ENCODE results near the gene RFX5. TPM values are rescaled to one million over a fixed set of nuclear protein-coding genes. Genes with fewer than 3 reads are reported as not detected.
"Not testable (repeated sequence)": the region's sequence is repeated elsewhere in the genome, so short reads cannot be mapped to it uniquely, and the experiment has no call there.

Gene RFX5
- total and polyA plus RNA-seq, 2 donors = 31.2 to 42.9 TPM

- Histone ChIP-seq H3K36me3 (ENCODE audit: insufficient read depth) (no peaks in the 10 kb centered on the region), H3K4me1 (ENCODE audit: insufficient read depth) (peaks cover 3% of the 10 kb centered on the region), H3K27ac (ENCODE audit: low read depth) (no peak overlapping the region), H3K4me3 (ENCODE audit: low read depth, low read length) (no peak overlapping the region)
- 40% methylated on average over 6 of the region's 6 CpGs for WGBS
- DNase-seq (ENCODE audit: extremely low spot score) = no peak
These were observed 23.3 kb upstream of the RFX5 start for GRCh38 chr1:151370211-151370911.

GRCh38 chr1:151369621-151370048 lies 22.6 kb upstream of the RFX5 start:
- peaks cover 3% of the 10 kb centered on the region for H3K4me1 ChIP-seq (ENCODE audit: insufficient read depth)
- H3K36me3 ChIP-seq (ENCODE audit: insufficient read depth) = no peaks in the 10 kb centered on the region
- DNase-seq (ENCODE audit: extremely low spot score) = no peak
- no peak overlapping the region for H3K27ac ChIP-seq (ENCODE audit: low read depth)
- 77% methylated on average over 15 of the region's 15 CpGs for WGBS
- no peak overlapping the region for H3K4me3 ChIP-seq (ENCODE audit: low read depth, low read length)

GRCh38 chr1:151369302-151369610 lies 22.2 kb upstream of the RFX5 start:
- H3K4me3 ChIP-seq (ENCODE audit: low read depth, low read length) = no peak overlapping the region
- 90% methylated on average over 7 of the region's 7 CpGs for WGBS
- no peak overlapping the region for H3K27ac ChIP-seq (ENCODE audit: low read depth)
- no peak for DNase-seq (ENCODE audit: extremely low spot score)
- H3K4me1 ChIP-seq (ENCODE audit: insufficient read depth) = peaks cover 3% of the 10 kb centered on the region
- no peaks in the 10 kb centered on the region for H3K36me3 ChIP-seq (ENCODE audit: insufficient read depth)

- Histone ChIP-seq H3K36me3 (ENCODE audit: insufficient read depth) (no peaks in the 10 kb centered on the region), H3K27ac (ENCODE audit: low read depth) (no peak overlapping the region), H3K4me3 (ENCODE audit: low read depth, low read length) (no peak overlapping the region), H3K4me1 (ENCODE audit: insufficient read depth) (peaks cover 3% of the 10 kb centered on the region)
- no peak for DNase-seq (ENCODE audit: extremely low spot score)
- 92% methylated on average over 20 of the region's 20 CpGs for WGBS
These were observed 21.6 kb upstream of the RFX5 start for GRCh38 chr1:151368393-151369301.

- no peak for DNase-seq (ENCODE audit: extremely low spot score)
- H3K4me3 ChIP-seq (ENCODE audit: low read depth, low read length) = no peak overlapping the region
- 77% methylated on average over 8 of the region's 8 CpGs for WGBS
- H3K27ac ChIP-seq (ENCODE audit: low read depth) = no peak overlapping the region
- H3K4me1 ChIP-seq (ENCODE audit: insufficient read depth) = peaks cover 3% of the 10 kb centered on the region
- no peaks in the 10 kb centered on the region for H3K36me3 ChIP-seq (ENCODE audit: insufficient read depth)
These were observed 20.8 kb upstream of the RFX5 start for GRCh38 chr1:151367658-151368392.

- 89% methylated on average over 4 of the region's 4 CpGs for WGBS
- DNase-seq (ENCODE audit: extremely low spot score) = no peak
- no peaks in the 10 kb centered on the region for H3K36me3 ChIP-seq (ENCODE audit: insufficient read depth)
These were observed 17.9 kb upstream of the RFX5 start for GRCh38 chr1:151364996-151365395.

GRCh38 chr1:151362308-151363155 lies 15.5 kb upstream of the RFX5 start:
- DNase-seq (ENCODE audit: extremely low spot score) = no peak
- H3K4me1 ChIP-seq (ENCODE audit: insufficient read depth) = no peaks in the 10 kb centered on the region
- H3K27ac ChIP-seq (ENCODE audit: low read depth) = no peak overlapping the region
- 98% methylated on average over 3 of the region's 3 CpGs for WGBS
- H3K4me3 ChIP-seq (ENCODE audit: low read depth, low read length) = no peak overlapping the region
- H3K36me3 ChIP-seq (ENCODE audit: insufficient read depth) = no peaks in the 10 kb centered on the region

More at GRCh38 chr1:151364996-151365395, 17.9 kb upstream of the RFX5 start:
- Histone ChIP-seq H3K4me3 (ENCODE audit: low read depth, low read length) (no peak overlapping the region), H3K4me1 (ENCODE audit: insufficient read depth) (no peaks in the 10 kb centered on the region), H3K27ac (ENCODE audit: low read depth) (no peak overlapping the region)

- Histone ChIP-seq H3K36me3 (ENCODE audit: insufficient read depth) (no peaks in the 10 kb centered on the region), H3K4me3 (ENCODE audit: low read depth, low read length) (no peak overlapping the region), H3K27ac (ENCODE audit: low read depth) (no peak overlapping the region), H3K4me1 (ENCODE audit: insufficient read depth) (no peaks in the 10 kb centered on the region)
- DNase-seq (ENCODE audit: extremely low spot score) = no peak
These were observed 14.8 kb upstream of the RFX5 start for GRCh38 chr1:151361883-151362282.

- no peak overlapping the region for H3K27ac ChIP-seq (ENCODE audit: low read depth)
- no peaks in the 10 kb centered on the region for H3K4me1 ChIP-seq (ENCODE audit: insufficient read depth)
- DNase-seq (ENCODE audit: extremely low spot score) = no peak
- no peak overlapping the region for H3K4me3 ChIP-seq (ENCODE audit: low read depth, low read length)
- WGBS = 19% methylated on average over 2 of the region's 2 CpGs
- no peaks in the 10 kb centered on the region for H3K36me3 ChIP-seq (ENCODE audit: insufficient read depth)
These were observed 9.6 kb upstream of the RFX5 start for GRCh38 chr1:151356696-151357095.

GRCh38 chr1:151352021-151352718 lies 5.1 kb upstream of the RFX5 start:
- Histone ChIP-seq H3K27ac (ENCODE audit: low read depth) (no peak overlapping the region), H3K36me3 (ENCODE audit: insufficient read depth) (no peaks in the 10 kb centered on the region), H3K4me3 (ENCODE audit: low read depth, low read length) (no peak overlapping the region), H3K4me1 (ENCODE audit: insufficient read depth) (no peaks in the 10 kb centered on the region)
- DNase-seq (ENCODE audit: extremely low spot score) = no peak
- 90% methylated on average over 6 of the region's 6 CpGs for WGBS

- not testable (repeated sequence) for H3K4me1 ChIP-seq (ENCODE audit: insufficient read depth); DNase-seq (ENCODE audit: extremely low spot score); H3K36me3 ChIP-seq (ENCODE audit: insufficient read depth); H3K27ac ChIP-seq (ENCODE audit: low read depth); H3K4me3 ChIP-seq (ENCODE audit: low read depth, low read length)
- 90% methylated on average over 9 of the region's 9 CpGs for WGBS
These were observed 3.3 kb upstream of the RFX5 start for GRCh38 chr1:151350323-151350722.

GRCh38 chr1:151347523-151348246 lies 633 bp upstream of the RFX5 start:
- peak overlapping the region; percentile 46 for H3K4me3 ChIP-seq (ENCODE audit: low read depth, low read length)
- DNase-seq (ENCODE audit: extremely low spot score) = no peak
- H3K36me3 ChIP-seq (ENCODE audit: insufficient read depth) = no peaks in the 10 kb centered on the region
- H3K4me1 ChIP-seq (ENCODE audit: insufficient read depth) = no peaks in the 10 kb centered on the region
- WGBS = 26% methylated on average over 12 of the region's 12 CpGs
- H3K27ac ChIP-seq (ENCODE audit: low read depth) = no peak overlapping the region
